ENCODE measurements around the gene PCLO. TPM values are rescaled to one million over a fixed set of nuclear protein-coding genes. Genes with fewer than 3 reads are reported as not detected.

PCLO gene
- total and polyA plus RNA-seq, 2 of the 8 experiments (the other 6 are each of a cell fraction or from before 2014, with no cell fraction given), result 1.5 to 3.2 TPM

GRCh38 chr7:83166781-83167180 is 4.1 kb upstream of the PCLO start (continued):
- no peak for TF ChIP-seq SIX5 (IDR thresholded peaks at IDR 0.05; ENCODE audit: low read depth, low read length)
- TF ChIP-seq ATF3 (IDR thresholded peaks at IDR 0.05; ENCODE audit: insufficient read depth, low read depth, low read length), result no peak
- no peak for TF ChIP-seq E2F6 (IDR thresholded peaks at IDR 0.05)
- TF ChIP-seq EGR1 (IDR thresholded peaks at IDR 0.05; ENCODE audit: borderline replicate concordance, low read depth, low read length), result no peak
